ENCODE results near the gene TCF7L2.

DNA sequence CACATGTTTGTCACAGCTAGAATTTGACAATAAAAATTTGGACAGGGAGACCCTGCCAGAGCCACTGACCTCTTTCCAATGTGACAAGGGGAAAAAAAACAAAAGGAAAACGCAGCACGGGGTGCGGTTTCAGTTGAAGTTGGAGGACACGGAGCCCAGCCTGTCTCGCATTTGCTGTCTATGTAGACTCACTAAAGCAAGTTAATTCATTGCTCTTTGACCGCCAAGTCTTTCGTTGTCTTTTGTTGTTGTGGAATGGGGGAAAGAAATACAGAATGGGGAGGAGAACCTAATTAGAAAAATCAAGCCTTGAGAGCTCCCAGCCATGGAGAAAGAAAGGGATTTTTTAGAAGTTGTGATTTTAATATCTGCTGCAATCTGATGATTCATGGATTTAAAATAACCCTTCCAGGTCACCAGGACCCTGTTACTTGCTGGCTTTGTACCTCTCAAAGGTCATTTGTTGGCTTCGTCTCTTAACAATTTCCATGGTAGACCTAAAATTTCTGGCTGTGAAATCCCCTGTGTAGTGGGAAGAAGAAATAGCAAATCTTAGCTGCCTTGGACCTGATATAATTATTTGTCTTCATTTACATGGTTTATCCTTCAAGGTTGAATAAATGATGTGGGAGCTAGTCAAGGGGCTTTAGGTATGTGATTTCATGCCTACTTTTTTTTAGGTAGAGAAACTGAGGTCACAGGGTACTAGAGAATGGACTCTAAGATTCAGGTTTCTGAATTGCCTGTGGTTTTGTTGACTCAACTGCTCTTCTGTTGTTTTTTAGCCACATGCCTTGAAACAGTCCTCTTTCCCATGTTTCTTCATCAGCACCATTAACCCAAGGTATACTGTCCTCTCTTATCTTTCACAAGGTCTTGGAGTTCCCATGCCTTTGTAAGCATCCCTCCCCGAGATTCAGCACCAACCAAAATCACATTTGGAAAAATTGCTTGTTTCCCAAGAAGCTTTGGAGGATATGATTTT is 78.7 kb downstream of the TCF7L2 start:
- TF ChIP-seq, protein P1, sequence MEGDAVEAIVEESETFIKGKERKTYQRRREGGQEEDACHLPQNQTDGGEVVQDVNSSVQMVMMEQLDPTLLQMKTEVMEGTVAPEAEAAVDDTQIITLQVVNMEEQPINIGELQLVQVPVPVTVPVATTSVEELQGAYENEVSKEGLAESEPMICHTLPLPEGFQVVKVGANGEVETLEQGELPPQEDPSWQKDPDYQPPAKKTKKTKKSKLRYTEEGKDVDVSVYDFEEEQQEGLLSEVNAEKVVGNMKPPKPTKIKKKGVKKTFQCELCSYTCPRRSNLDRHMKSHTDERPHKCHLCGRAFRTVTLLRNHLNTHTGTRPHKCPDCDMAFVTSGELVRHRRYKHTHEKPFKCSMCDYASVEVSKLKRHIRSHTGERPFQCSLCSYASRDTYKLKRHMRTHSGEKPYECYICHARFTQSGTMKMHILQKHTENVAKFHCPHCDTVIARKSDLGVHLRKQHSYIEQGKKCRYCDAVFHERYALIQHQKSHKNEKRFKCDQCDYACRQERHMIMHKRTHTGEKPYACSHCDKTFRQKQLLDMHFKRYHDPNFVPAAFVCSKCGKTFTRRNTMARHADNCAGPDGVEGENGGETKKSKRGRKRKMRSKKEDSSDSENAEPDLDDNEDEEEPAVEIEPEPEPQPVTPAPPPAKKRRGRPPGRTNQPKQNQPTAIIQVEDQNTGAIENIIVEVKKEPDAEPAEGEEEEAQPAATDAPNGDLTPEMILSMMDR (conservative IDR thresholded peaks at IDR 0.05 in 1 of 2, IDR thresholded peaks at IDR 0.05 in 1 of 2; ENCODE audit: extremely low read depth in 1 of 2, insufficient read depth in 1 of 2, low read depth in 1 of 2, low read length in 2 of 2), result no peak
- no peak for TF ChIP-seq EZH2 (IDR thresholded peaks at IDR 0.05; ENCODE audit: borderline replicate concordance, low read length)

Measured in mammary epithelial cell (primary cell).